ENCODE results near the gene CTAGE8. TPM values are rescaled to one million over a fixed set of nuclear protein-coding genes. Genes with fewer than 3 reads are reported as not detected.

CTAGE8 gene
- total RNA-seq = 0.17 TPM in 1 of 2 replicates, not detected in the other

GRCh38 chr7:144269188-144269587 lies at the start of gene CTAGE8:
Gene CTAGE8 (minus strand): TSS chr7:144269288. CDS start chr7:144269250, 38 bp downstream.

GRCh38 chr7:144311872-144312469 lies 42.9 kb upstream of the CTAGE8 start, which contains the start of gene OR2A1:
Gene OR2A1 (plus strand): TSS chr7:144312419. CDS start chr7:144318125, 5,706 bp downstream.

GRCh38 chr7:144264692-144265091 lies 4.4 kb downstream of the CTAGE8 start, which contains the start of gene OR2A7:
Gene OR2A7 (minus strand): TSS chr7:144264792. CDS start chr7:144259628, 5,164 bp downstream.

GRCh38 chr7:144239365-144239764 lies 29.7 kb downstream of the CTAGE8 start, which contains the start of gene OR2A42:
Gene OR2A42 (minus strand): TSS chr7:144239605. CDS start chr7:144232843, 6,762 bp downstream.

Other genes starting within 250 kb of the CTAGE8 start
- gene OR2A5, start 220.3 kb downstream of the CTAGE8 start, total RNA-seq = not detected in 2 replicates
- gene OR2A25, start 199.5 kb downstream of the CTAGE8 start, total RNA-seq = not detected in 2 replicates
- not detected in 2 replicates for gene OR2A12, start 183.0 kb downstream of the CTAGE8 start, total RNA-seq
- not detected in 2 replicates for gene OR2A2, start 159.7 kb downstream of the CTAGE8 start, total RNA-seq
- gene OR2A14, start 146.1 kb downstream of the CTAGE8 start, total RNA-seq = not detected in 2 replicates
- 0.36 and 0.91 TPM in 2 replicates for gene CTAGE4, start 85.8 kb downstream of the CTAGE8 start, total RNA-seq
- 0.63 and 1.3 TPM in 2 replicates for gene ARHGEF35, start 73.5 kb downstream of the CTAGE8 start, total RNA-seq
- gene OR2A42, start 29.7 kb downstream of the CTAGE8 start, total RNA-seq = 0.03 TPM in 1 of 2 replicates, not detected in the other
- 0.07 and 0.40 TPM in 2 replicates for gene OR2A7, start 4.5 kb downstream of the CTAGE8 start, total RNA-seq
- gene OR2A1, start 43.1 kb upstream of the CTAGE8 start, total RNA-seq = 0.07 and 0.33 TPM in 2 replicates
- gene ARHGEF5, start 86.1 kb upstream of the CTAGE8 start, total RNA-seq = 2.0 and 2.4 TPM in 2 replicates
- not detected in 2 replicates for gene NOBOX, start 134.4 kb upstream of the CTAGE8 start, total RNA-seq

Measured in smooth muscle cell of the pulmonary artery (primary cell).